Adipocyte (in vitro differentiated cells): ENCODE results near the gene DEFB125.
A peak's percentile ranks its signal among the peaks of the same experiment; 100 is the strongest.
"Not testable (repeated sequence)": the region's sequence is repeated elsewhere in the genome, so short reads cannot be mapped to it uniquely, and the experiment has no call there.

Source experiments
- DNase-seq: peaks from one replicate; pipeline ENCODE4 v3.0.0-alpha.2; 2015; ENCODE audit warnings: low read depth
- H3K27me3 ChIP-seq: replicated peaks from 2 replicates; pipeline ENCODE4 v1.7.0; 2013; ENCODE audit warnings: mild to moderate bottlenecking, low read length, moderate library complexity; ENCODE audit not compliant: control insufficient read depth, insufficient read depth
- H3K36me3 ChIP-seq: 2 replicates; pipeline ENCODE4 v1.7.0; 2013; ENCODE audit warnings: low read length, mild to moderate bottlenecking, moderate library complexity; ENCODE audit not compliant: control insufficient read depth, insufficient read depth, severe bottlenecking
- H3K4me1 ChIP-seq: 2 replicates; pipeline ENCODE4 v1.7.0; 2013; ENCODE audit warnings: mild to moderate bottlenecking, low read length, moderate library complexity; ENCODE audit not compliant: control insufficient read depth, insufficient read depth
- H3K4me3 ChIP-seq: 2 replicates; pipeline ENCODE4 v1.7.0; 2013; ENCODE audit warnings: mild to moderate bottlenecking, low read length, moderate library complexity
- H3K9ac ChIP-seq: 2 replicates; pipeline ENCODE4 v1.7.0; 2013; ENCODE audit warnings: mild to moderate bottlenecking, low read length, moderate library complexity
- H3K9me3 ChIP-seq: 2 replicates; pipeline ENCODE4 v1.7.0; 2013; ENCODE audit warnings: mild to moderate bottlenecking, low read length, moderate library complexity; ENCODE audit not compliant: control insufficient read depth

The DEFB125 gene

DNA sequence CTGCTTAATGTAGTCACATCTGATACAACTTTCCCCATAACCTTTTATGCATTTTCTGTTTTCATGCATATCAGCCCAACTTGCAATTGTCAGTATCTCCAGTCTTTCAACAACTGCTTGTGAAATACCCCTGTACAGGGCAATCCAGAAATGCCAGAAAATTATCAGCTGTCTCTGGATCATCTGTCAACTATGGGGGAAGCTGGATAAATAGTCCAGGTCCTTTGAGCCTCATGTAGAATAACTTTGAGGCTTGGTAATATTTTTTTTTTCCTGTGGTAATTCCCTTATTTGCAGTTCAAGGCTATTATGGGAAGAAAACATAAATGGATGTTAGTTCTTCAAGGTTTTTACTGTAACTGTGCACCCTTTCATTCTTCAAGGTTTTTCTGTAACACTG lies 6.2 kb downstream of the DEFB125 start:
- no peak overlapping the region for H3K4me3 ChIP-seq
- H3K9me3 ChIP-seq: peaks cover 27% of the 10 kb centered on the region
- DNase-seq: no peak
- no peaks in the 10 kb centered on the region for H3K4me1 ChIP-seq
- H3K27me3 ChIP-seq: peaks cover 3% of the 10 kb centered on the region
- H3K9ac ChIP-seq: no peak overlapping the region
- H3K36me3 ChIP-seq: no peaks in the 10 kb centered on the region

DNA sequence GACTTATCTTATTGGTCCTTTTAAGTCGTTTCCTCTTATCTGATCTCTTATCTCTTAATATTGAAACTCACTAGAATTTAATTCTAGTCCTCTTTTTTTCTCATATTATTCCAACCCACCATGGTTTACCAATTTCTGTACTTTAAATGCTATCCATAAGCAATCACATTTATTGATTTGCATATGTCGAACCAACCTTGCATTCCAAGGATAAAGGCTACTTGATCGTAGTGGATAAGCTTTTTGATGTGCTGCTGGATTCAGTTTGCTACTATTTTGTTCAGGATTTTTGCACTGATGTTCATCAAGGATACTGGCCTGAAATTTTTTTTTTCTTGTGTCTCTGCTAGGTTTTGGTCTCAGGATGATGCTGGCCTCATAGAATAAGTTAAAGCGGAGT lies 7.7 kb downstream of the DEFB125 start:
- H3K36me3 ChIP-seq: no peaks in the 10 kb centered on the region
- peaks cover 3% of the 10 kb centered on the region for H3K27me3 ChIP-seq
- H3K4me1 ChIP-seq: no peaks in the 10 kb centered on the region
- H3K9me3 ChIP-seq: peaks cover 30% of the 10 kb centered on the region
- DNase-seq: no peak
- no peak overlapping the region for H3K4me3 ChIP-seq
- H3K9ac ChIP-seq: no peak overlapping the region

DNA sequence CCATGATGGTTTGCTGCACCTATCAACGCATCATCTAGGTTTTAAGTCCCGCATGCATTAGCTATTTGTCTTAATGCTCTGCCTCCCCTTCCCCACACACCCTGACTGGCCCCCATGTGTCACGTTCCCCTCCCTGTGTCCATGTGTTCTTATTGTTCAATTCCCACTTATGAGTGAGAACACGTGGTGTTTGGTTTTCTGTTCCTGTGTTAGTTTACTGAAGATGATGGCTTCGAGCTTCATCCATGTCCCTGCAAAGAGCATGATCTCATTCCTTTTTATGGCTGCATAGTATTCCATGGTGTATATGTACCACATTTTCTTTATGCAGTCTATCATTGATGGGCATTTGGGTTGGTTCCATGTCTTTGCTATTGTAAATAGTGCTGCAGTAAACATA lies 10.2 kb downstream of the DEFB125 start:
- not testable (repeated sequence) for H3K27me3 ChIP-seq, H3K36me3 ChIP-seq, H3K4me1 ChIP-seq, H3K9ac ChIP-seq, DNase-seq, H3K4me3 ChIP-seq
- peaks cover 30% of the 10 kb centered on the region for H3K9me3 ChIP-seq

DNA sequence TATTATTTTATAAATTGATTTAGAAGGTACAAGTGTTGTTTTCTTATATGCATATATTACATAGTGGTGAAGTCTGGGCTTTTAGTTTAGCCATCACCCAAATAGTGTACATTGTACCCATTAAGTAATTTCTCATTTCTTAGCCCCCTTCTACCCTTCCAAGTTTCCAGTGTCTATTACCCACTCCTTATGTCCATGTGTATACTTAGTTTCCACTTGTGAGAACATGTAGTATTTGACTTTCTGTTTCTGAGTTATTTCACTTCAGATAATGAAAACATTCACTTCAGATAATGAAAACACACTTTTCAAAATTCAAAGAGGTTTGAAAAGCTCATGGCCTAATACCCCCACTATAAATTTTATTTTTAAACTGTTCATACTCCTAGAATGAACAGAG lies 14.5 kb downstream of the DEFB125 start:
- H3K4me1 ChIP-seq: no peaks in the 10 kb centered on the region

DNA sequence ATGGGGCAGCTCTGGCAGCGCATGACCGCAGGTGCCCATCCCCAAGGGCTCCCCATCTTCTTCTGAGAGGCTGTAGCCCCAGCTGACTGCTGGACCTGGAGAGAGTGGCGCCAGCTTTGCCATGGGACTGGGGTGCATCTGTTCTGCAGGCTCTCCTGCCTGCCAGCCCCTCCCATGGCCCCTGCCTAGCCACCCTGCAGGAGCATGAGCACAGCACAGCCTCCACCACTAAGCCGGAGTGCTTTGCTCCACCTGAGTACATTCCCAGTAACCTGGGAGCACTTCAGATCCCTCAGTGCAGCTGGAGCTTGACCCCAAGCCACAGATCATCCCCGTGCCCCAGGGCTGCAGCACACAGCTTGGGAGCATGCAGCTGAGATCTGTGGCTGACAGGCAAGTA lies 16.0 kb downstream of the DEFB125 start:
- peaks cover 4% of the 10 kb centered on the region for H3K27me3 ChIP-seq
- DNase-seq: no peak
- no peak overlapping the region for H3K4me3 ChIP-seq
- no peaks in the 10 kb centered on the region for H3K36me3 ChIP-seq
- H3K4me1 ChIP-seq: no peaks in the 10 kb centered on the region
- no peak overlapping the region for H3K9ac ChIP-seq
- H3K9me3 ChIP-seq: peaks cover 3% of the 10 kb centered on the region

More for the DNA sequence above, 14.5 kb downstream of the DEFB125 start:
- H3K27me3 ChIP-seq: peaks cover 4% of the 10 kb centered on the region
- peaks cover 3% of the 10 kb centered on the region for H3K9me3 ChIP-seq
- H3K4me3 ChIP-seq: no peak overlapping the region
- no peaks in the 10 kb centered on the region for H3K36me3 ChIP-seq
- DNase-seq: no peak
- H3K9ac ChIP-seq: no peak overlapping the region

DNA sequence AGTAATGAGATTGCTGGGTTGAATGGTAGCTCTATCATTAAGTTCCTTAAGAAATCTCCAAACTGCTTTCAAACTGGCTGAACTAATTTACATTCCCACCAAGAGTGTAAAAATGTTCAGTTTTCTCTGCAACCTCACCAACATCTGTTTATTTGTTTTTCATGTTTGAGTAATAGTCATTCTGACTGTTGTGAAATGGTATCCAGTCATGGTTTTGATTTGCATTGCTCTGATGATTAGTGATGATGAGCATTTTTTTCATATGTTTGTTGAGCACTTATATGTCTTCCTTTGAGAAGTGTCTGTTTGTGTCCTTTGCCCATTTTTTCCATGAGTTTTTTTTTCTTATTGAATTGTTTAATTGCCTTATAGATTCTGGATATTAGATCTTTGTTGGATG lies 24.9 kb downstream of the DEFB125 start:
- H3K4me3 ChIP-seq: no peak overlapping the region
- no peaks in the 10 kb centered on the region for H3K27me3 ChIP-seq
- H3K36me3 ChIP-seq: no peaks in the 10 kb centered on the region
- no peak overlapping the region for H3K9ac ChIP-seq
- no peak for DNase-seq
- H3K4me1 ChIP-seq: no peaks in the 10 kb centered on the region
- H3K9me3 ChIP-seq: peaks cover 8% of the 10 kb centered on the region

DNA sequence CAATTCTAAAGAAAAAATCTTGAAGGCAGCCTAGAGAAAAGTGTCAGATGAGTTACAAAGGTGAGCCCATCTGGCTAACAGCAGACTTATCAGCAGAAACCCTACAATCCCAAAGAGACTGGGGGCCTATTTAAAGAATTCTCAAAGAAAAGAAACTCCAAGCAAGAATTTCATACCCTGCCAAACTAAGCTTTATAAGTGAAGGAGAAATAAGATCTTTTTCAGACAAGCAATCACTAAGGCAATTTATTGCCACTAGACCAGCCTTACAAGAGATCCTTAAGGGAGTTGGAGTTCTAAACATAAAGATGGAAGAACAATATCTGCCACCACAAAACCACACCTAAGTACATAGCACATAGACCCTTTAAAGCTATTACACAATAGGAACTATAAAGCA lies 30.0 kb downstream of the DEFB125 start:
- Histone ChIP-seq H3K36me3 (no peaks in the 10 kb centered on the region), H3K9me3 (peaks cover 19% of the 10 kb centered on the region), H3K27me3 (peaks cover 5% of the 10 kb centered on the region), H3K9ac (no peak overlapping the region), H3K4me1 (no peaks in the 10 kb centered on the region), H3K4me3 (no peak overlapping the region)
- no peak for DNase-seq

DNA sequence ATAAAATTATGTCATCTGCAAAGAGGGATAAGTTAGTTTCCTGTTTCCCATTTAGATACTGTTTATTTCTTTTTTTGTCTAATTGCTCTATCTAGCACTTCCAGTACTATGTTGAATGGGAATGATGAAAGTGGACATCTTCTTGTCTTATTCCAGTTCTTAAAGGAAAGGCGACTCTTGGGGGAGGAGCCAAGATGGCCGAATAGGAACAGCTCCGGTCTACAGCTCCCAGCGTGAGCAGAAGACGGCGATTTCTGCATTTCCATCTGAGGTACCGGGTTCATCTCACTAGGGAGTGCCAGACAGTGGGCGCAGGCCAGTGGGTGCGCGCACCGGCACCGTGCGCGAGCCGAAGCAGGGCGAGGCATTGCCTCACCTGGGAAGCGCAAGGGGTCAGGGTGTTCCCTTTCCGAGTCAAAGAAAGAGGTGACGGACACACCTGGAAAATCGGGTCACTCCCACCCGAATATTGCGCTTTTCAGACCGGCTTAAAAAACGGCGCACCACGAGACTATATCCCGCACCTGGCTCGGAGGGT lies 42.4 kb downstream of the DEFB125 start:
- H3K9ac ChIP-seq, H3K4me3 ChIP-seq, DNase-seq, H3K9me3 ChIP-seq, H3K4me1 ChIP-seq, H3K27me3 ChIP-seq, H3K36me3 ChIP-seq: not testable (repeated sequence)

DNA sequence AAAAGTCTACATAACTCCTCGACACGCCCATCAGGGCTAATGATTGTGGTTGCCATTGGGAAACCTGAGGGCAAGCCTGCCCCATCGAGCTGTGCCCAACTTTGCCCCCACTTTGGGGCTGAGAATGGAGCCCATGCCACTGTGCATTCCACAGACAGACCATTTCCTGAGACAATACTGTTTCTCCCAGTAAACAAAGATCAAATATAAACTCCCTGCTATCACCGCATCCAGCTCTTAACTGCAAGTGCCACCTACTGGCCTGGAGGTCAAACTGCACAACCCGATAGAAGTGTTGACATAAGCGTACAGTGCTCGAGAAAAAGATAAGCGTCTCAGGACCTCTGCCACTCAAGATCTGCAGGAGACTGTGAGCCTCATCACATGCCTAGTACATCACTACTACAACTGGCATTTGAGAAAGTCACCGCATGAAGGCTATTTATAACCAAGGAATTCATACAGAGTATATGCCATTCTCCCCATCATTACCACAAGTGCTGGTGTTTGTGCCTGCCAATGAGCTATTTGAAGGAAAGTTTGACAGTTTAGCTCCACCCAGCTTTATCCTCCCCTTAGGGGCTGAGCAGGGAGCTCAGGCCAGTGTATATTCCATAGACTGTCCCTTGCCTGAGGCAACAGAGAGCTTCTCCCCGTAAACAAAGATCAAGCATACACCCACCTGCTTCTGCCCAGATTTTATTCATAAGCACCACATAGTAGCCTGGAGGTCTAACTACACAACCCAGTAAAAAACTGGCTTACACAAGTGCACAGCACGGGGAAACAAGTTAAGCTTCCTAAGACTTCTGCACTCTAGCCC lies 50.4 kb downstream of the DEFB125 start:
- Histone ChIP-seq H3K4me3 (no peak overlapping the region), H3K9me3 (peaks cover 5% of the 10 kb centered on the region), H3K27me3 (peaks cover 9% of the 10 kb centered on the region), H3K9ac (no peak overlapping the region), H3K36me3 (no peaks in the 10 kb centered on the region), H3K4me1 (no peaks in the 10 kb centered on the region)
- DNase-seq: peak; percentile 3

DNA sequence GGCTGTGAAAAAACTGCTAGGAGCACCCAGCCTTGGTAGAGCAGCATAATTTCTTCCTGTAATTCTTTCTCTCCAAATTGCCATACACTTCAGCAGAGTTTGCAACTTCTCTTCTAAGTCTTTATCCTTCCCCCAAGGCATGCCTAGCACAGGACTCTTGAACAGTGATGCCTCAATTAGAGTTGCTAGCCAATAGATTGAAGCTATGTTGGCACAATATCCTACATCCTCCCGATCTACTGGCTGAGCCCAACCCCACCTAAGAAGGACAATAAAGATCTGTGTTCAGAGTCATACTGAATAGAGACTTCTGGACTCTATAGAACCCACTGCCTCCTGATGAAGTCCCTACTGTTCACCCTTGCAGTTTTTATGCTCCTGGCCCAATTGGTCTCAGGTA lies 54.8 kb downstream of the DEFB125 start, which contains the start of gene DEFB126:
Gene DEFB126, plus strand, starts transcription at position 301 of the 400 bp plus-strand sequence. Its CDS starts 39 bp downstream, at position 340.
- Histone ChIP-seq H3K27me3 (peaks cover 12% of the 10 kb centered on the region), H3K4me1 (no peaks in the 10 kb centered on the region)
- DNase-seq: no peak

DNA sequence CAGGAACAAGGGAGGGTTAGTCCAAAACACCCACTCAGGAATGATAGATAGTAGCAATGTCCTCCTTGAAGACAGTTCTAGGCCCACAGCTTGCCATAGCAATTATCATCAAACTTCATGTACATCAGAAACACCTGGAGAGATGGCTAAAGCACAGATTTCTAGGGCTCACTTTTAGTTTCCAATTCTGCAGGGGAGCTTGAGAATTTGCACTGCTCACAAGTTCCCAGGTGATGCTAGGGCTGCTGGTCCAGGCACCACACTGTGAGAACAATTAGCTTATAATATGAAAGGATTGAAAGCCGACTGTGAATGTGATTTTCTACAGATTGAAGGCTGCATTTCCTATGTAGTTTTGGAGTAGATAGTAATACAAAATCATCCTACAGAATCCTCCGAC lies 58.4 kb downstream of the DEFB125 start:
- H3K4me1 ChIP-seq: no peaks in the 10 kb centered on the region
- no peak for DNase-seq
- H3K4me3 ChIP-seq: no peak overlapping the region
- peaks cover 3% of the 10 kb centered on the region for H3K9me3 ChIP-seq
- no peak overlapping the region for H3K9ac ChIP-seq
- no peaks in the 10 kb centered on the region for H3K36me3 ChIP-seq
- H3K27me3 ChIP-seq: peaks cover 12% of the 10 kb centered on the region

More for the DNA sequence above, 54.8 kb downstream of the DEFB125 start, which contains the start of gene DEFB126:
- H3K36me3 ChIP-seq: no peaks in the 10 kb centered on the region
- H3K9ac ChIP-seq: no peak within 1 kb of the TSS
- H3K9me3 ChIP-seq: peaks cover 5% of the 10 kb centered on the region
- no peak within 1 kb of the TSS for H3K4me3 ChIP-seq
